Stimulated activated CD8-positive, alpha-beta memory T cell treated with anti-CD3 and anti-CD28 coated beads, Interleukin-4, amount 100 ng/mL, for 1 hour (primary cell): ENCODE results near the gene ZNF770.
"Not testable (repeated sequence)": the region's sequence is repeated elsewhere in the genome, so short reads cannot be mapped to it uniquely, and the experiment has no call there.

ENCODE experiments used
- DNase-seq, 2 donors: peaks; one replicate each; pipeline ENCODE4 v3.0.0-alpha.2; 2020; ENCODE audit warnings: low read depth in 2 of 2, low spot score in 1 of 2

Gene ZNF770

DNA sequence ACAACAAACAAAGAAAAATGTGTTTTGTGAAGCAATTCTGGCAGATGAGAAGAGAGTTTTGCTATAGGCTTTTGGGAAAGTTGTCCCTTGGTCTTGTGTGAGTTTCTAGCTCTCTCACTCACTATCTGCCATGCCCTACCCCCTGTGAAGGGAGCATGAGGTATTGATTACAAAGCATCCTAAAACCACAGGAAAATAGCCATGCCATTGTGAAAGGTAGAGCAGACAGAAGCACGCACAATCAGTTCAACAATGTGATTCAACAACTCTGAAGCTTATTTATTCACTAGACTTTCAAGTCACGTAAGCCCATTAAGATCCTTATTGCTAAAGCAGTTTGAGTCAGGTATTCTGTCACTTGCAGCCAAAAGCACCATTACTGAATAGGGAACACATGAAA is 12.0 kb downstream of the ZNF770 start:
- DNase-seq = no peak

DNA sequence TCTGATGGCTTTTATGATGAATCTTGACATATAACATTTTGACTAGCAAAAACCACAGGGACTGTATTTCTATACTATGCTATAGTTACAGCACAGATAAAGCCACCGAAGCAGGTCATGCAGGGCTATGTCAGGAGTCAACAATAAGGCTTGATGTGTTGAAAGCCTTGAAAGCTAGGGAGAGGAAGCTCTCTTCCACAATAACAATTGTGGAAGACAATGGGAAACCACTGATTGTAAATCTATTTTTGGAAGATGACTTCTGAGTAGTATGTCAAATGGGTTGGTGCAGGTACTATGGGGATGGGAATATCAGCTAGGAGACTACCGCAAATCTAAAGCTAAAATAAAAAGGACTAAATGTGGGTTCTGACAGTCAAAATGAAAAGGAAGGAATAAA is 14.6 kb downstream of the ZNF770 start:
- no peak for DNase-seq

DNA sequence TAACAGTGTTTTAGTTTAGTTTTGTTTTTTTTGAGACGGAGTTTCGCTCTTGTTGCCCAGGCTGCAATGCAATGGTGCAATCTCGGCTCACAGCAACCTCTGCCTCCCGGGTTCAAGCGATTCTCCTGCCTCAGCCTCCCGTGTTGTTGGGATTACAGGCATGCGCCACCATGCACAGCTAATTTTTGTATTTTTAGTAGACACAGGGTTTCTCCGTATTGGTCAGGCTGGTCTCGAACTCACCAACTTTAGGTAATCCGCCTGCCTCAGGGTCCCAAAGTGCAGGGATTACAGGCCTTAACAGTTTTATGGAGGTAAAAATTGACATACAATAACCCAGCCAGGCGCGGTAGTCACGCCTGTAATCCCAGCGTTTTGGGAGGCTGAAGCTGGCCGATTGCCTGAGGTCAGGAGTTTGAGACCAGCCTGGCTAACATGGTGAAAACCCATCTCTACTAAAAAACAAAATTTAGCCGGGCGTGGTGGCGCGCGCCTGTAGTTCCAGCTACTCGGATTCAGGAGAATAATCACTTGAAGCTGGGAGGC is 17.9 kb downstream of the ZNF770 start:
- DNase-seq = not testable (repeated sequence)

- peak; percentile 71 to 81 for DNase-seq
These were observed 18.6 kb downstream of the ZNF770 start, which contains the start of gene AQR for GRCh38 chr15:34969340-34970097. Gene AQR, minus strand, starts transcription at chr15:34969742. Its CDS starts 129 bp downstream, at chr15:34969613.

GRCh38 chr15:34964277-34964676 is 23.8 kb downstream of the ZNF770 start:
- DNase-seq = no peak

- DNase-seq = no peak
These were observed 34.2 kb downstream of the ZNF770 start for GRCh38 chr15:34953851-34954250.

GRCh38 chr15:34952481-34952880 is 35.6 kb downstream of the ZNF770 start:
- no peak for DNase-seq

GRCh38 chr15:34951993-34952392 is 36.1 kb downstream of the ZNF770 start:
- DNase-seq = no peak

DNA sequence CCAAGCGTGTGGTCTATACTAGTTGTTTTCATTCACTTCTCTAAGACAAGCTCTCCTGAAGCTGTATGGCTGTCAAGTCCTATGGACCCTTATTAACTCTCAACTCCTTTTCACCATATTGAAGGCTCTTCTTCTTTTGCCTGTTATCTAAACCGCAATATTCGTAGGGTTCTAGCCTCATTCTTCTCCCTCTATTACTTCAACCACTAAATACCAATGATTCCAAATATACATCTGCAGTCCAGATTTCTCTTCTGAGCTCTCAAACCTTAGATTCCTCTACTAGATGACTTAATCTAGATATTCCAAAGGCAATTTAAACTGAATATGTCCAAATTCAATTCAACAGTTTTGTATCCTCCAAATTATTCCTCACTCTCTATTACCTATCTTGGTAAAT is 43.2 kb downstream of the ZNF770 start:
- no peak for DNase-seq

DNA sequence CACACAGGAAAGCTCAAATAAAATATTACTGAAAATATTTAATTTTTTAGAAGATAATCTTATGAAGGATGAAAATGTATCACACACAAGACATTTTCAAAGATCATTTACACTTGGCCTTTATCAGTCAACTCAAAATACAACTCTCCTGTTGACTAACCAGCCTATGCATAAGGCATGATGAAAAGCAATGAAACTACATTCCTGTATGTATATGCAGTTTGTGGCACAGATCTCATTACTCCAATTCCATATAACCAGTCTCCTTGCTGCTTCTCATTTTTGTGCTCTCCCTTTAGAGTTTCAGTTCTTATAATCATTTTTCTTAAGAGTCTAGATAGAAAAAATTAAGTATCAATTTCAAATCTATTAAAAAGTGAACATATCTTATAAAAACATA is 44.4 kb downstream of the ZNF770 start:
- no peak for DNase-seq

- DNase-seq = not testable (repeated sequence)
These were observed 44.8 kb downstream of the ZNF770 start for GRCh38 chr15:34943264-34943663.

GRCh38 chr15:34942363-34942762 is 45.7 kb downstream of the ZNF770 start:
- DNase-seq = no peak

DNA sequence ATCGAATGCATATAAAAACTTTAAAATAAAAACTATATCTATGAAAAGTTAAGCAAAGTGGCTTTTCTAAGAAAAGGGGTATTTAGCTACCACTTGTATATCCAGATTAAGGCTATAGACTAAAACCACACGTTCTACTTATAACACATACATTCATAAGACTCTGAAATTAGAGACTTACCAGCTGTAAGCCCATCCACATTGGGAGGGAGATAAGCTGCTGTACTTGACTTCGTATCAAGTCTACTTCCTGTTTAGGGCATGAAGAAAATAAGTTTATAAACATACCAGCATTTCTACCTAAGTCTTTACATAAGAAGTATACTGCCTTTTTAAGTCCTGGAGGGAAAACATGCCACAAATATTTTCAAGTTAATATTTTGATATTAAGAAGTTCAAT is 46.3 kb downstream of the ZNF770 start:
- DNase-seq = no peak

DNA sequence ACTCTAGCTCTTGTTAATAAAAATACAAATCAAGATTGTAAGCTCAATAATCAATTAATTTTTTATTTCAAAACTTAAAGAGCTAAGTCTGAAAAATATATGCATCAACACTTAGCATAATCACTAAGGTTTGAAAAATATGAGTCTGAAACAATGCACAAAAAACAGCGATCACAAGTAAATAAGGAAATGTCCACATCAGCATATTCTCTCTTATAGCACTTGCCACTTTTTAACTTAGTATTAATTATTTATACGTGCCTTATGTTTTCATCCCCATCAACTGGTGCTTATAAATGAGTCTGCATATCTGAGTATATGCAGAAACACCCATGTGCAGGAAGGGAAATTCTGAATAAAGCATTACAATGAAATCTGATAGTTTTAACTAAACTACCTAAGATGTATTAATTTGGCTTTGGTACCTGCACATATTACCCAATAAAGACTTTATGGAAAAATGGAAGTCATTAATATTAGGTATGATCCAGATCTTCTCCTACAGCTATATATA is 46.8 kb downstream of the ZNF770 start:
- no peak for DNase-seq

GRCh38 chr15:34933432-34933975 is 54.6 kb downstream of the ZNF770 start:
- DNase-seq = no peak

DNA sequence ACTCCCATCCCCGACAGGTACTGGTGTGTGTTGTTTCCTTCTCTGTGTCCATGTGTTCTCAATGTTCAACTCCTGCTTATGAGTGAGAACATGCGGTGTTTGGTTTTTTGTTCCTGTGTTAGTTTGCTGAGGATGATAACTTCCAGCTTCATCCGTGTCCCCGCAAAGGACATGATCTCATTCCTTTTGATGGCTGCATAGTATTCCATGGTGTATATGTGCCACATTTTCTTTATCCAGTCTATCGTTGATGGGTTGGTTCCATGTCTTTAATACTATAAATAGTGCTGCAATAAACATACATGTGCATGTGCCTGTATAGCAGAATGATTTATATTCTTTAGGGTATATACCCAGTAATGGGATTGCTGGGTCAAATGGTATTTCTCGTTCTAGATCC is 59.7 kb downstream of the ZNF770 start:
- not testable (repeated sequence) for DNase-seq
